PC-9 (cell line): Measurements from ENCODE around the gene ZNF316.

ENCODE experiments used
- CTCF ChIP-seq: fragments of 200-600 bp; sonication (generic); conservative IDR thresholded peaks from 2 replicates; pipeline ENCODE4 v1.6.1; 2017; ENCODE audit warnings: mixed run types, antibody characterized with exemption, mild to moderate bottlenecking, moderate library complexity
- EZH2 ChIP-seq: fragments of 200-600 bp; sonication (generic); IDR thresholded peaks from 2 replicates; pipeline ENCODE4 v1.8.0; 2017; ENCODE audit warnings: antibody characterized with exemption, low read depth

DNA sequence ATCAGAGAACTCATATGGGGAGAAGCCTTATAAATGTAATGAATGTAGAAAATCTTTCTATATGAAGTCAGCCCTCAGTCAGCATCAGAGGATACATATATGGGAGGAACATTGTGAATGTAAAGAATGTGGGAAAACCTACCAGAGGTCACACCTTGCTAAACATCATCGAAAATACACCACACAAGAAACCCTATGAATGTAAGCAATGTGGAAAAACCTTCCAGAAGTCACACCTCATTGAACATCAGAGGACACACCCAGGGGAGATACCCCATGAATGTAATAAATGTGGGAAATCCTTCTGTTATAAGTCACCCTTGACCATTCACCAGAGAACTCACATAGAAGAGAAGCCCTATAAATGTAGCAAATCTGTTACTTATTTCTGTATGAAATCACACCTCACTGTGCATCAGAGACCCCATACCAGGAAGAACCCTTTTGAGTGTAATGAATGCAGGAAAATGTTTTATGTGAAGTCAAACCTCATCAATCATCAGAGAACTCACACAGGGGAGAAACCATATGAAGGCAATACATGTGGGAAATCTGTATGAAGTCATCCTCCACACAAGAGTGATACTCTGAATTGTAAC is 38.8 kb downstream of the ZNF316 start:
- TF ChIP-seq CTCF (no peak), EZH2 (no peak)
